ENCODE measurements around the gene CARD9.

GRCh38 chr9:136419092-136419420 is 45.6 kb upstream of the CARD9 start:
- TF ChIP-seq CTCF (conservative IDR thresholded peaks at IDR 0.05 in 1 of 2, IDR thresholded peaks at IDR 0.05 in 1 of 2; ENCODE audit: low read depth in 1 of 2, low read length in 2 of 2) = no peak
- TF ChIP-seq EZH2 (IDR thresholded peaks at IDR 0.05; ENCODE audit: low read length, missing control alignments) = no peak

Data from fibroblast of lung (primary cell).